Fibroblast of mammary gland (primary cell): ENCODE measurements around the gene SIRPB2.
A peak's percentile ranks its signal among the peaks of the same experiment; 100 is the strongest.

Experiments used
- DNase-seq: peaks from one replicate; pipeline ENCODE4 v3.0.0-alpha.2; 2010; ENCODE audit warnings: low read depth
- H3K4me3 ChIP-seq: 2 replicates; pipeline ENCODE4 v1.5.1; 2011; ENCODE audit warnings: low read depth, mild to moderate bottlenecking, low read length, moderate library complexity; ENCODE audit not compliant: control insufficient read depth
- CTCF ChIP-seq: conservative IDR thresholded peaks from 2 replicates; pipeline ENCODE4 v1.5.1; 2011; ENCODE audit warnings: low read depth, low read length, inconsistent platforms; ENCODE audit not compliant: control insufficient read depth, insufficient read depth

Gene SIRPB2

GRCh38 chr20:1534526-1534925 lies 43.3 kb upstream of the SIRPB2 start:
- peak; percentile 3 for DNase-seq
- no peak overlapping the region for H3K4me3 ChIP-seq
- TF ChIP-seq CTCF, result no peak

GRCh38 chr20:1533059-1533458 lies 41.8 kb upstream of the SIRPB2 start:
- DNase-seq, result peak; percentile 12
- no peak for TF ChIP-seq CTCF
- H3K4me3 ChIP-seq, result no peak overlapping the region

GRCh38 chr20:1528811-1529210 lies 37.6 kb upstream of the SIRPB2 start:
- no peak overlapping the region for H3K4me3 ChIP-seq
- no peak for TF ChIP-seq CTCF
- peak; percentile 36 for DNase-seq

- no peak overlapping the region for H3K4me3 ChIP-seq
- DNase-seq, result no peak
- TF ChIP-seq CTCF, result no peak
Measured at GRCh38 chr20:1527923-1528322, 36.7 kb upstream of the SIRPB2 start.

- no peak overlapping the region for H3K4me3 ChIP-seq
- DNase-seq, result no peak
- no peak for TF ChIP-seq CTCF
Measured at GRCh38 chr20:1526896-1527295, 35.7 kb upstream of the SIRPB2 start.

- H3K4me3 ChIP-seq, result no peak overlapping the region
- TF ChIP-seq CTCF, result no peak
- DNase-seq, result no peak
Measured at GRCh38 chr20:1526310-1526709, 35.1 kb upstream of the SIRPB2 start.

GRCh38 chr20:1524004-1524403 lies 32.8 kb upstream of the SIRPB2 start:
- no peak overlapping the region for H3K4me3 ChIP-seq
- no peak for DNase-seq
- TF ChIP-seq CTCF, result no peak
